ENCODE data around the gene MACROD2. TPM values are rescaled to one million over a fixed set of nuclear protein-coding genes. Genes with fewer than 3 reads are reported as not detected.
"Not testable (repeated sequence)": the region's sequence is repeated elsewhere in the genome, so short reads cannot be mapped to it uniquely, and the experiment has no call there.

The MACROD2 gene
- total RNA-seq, 1 donor, result 1.7 TPM

DNA sequence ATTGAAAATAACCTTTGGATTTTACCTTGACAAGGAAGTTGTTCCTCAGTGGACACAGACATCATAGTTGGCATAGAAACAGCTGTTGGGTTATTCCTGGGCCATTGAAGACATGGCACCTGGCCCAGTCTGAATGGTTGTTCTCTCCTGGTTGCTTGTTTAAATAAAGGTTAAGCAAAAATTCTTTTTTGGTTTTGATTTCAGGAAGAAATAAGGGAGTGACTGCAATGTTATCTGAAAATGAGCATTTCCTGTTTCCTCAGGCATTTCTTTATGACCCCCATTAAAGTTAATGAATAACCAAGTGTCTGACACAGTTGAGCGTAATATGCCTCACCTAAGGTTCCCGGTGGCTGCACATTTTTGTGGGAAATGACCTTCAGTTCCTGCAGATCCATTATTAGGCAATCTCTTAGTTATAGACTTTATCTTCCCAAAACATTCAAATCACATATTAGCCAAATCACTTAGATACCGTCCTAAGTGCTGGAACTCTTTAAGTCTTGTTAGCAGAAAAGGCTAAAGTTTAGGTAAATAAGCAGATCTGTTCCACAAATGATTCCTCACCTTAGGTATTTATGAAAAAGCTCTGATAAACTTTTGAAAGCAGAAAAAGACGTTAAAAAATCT, 990.8 kb downstream of the MACROD2 start:
- no peaks in the 10 kb centered on the region for H3K27me3 ChIP-seq (ENCODE audit: insufficient read depth, low read length)
- H3K9me3 ChIP-seq (ENCODE audit: low read depth, low read length), result no peaks in the 10 kb centered on the region
- H3K4me3 ChIP-seq (ENCODE audit: low read length), result no peak overlapping the region
- no peaks in the 10 kb centered on the region for H3K4me1 ChIP-seq (ENCODE audit: insufficient read depth, low read length)

DNA sequence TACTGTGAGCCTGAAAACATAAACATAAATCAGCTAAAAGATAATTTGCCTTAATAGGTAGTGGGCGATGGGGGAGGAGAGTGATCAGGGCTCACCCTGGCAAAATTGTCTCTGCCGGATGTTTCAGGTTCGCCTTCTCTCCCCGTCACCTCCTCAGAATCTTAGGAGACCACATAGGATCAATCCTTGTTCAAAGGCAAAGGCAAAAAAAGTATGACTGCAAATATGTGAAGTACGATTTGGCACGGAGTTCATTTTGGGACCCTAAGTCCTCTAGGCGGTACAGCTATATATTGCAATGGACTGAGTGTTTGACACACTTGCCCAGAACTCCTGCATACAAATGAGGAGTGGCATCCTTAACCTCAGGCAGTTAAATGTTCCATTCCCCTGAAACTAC, 991.3 kb downstream of the MACROD2 start:
- H3K27me3 ChIP-seq (ENCODE audit: insufficient read depth, low read length), result no peaks in the 10 kb centered on the region
- H3K4me1 ChIP-seq (ENCODE audit: insufficient read depth, low read length), result no peaks in the 10 kb centered on the region
- no peaks in the 10 kb centered on the region for H3K9me3 ChIP-seq (ENCODE audit: low read depth, low read length)
- no peak overlapping the region for H3K4me3 ChIP-seq (ENCODE audit: low read length)

DNA sequence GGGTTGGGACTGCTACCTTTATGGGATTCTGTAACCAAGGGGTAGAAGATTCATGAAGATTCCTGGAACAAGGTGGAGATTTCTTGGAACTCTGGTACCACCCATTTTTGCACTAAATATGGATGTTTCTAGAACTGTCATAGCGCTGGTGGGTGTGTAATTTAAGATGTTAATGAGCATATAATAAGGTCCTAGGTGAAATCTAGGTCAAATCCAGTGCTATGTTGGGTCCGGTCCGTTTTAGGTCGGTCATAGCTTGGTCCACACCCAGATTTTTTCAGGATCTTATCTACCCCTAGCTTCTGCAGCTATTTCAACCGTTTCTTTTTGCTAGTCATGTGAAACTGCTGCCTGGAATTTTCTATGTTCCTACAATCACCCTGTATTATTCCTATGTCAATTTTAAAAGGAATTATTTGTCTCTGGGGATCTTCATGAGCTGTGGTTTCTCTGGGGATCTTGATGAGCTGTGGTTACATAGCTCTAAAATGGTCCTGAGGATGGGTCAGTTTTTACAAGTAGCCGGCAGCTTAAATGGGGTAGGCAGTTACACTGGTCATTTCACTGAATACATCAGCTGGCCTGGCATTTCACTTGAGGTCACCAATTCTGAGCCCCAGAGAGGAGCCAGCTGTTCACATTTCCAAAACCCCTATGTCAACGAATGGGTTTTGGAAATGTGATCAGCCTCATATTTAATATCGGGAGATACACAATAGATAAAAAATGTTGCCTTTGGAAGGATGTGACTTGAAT, 994.4 kb downstream of the MACROD2 start:
- Histone ChIP-seq H3K4me1 (ENCODE audit: insufficient read depth, low read length) (no peaks in the 10 kb centered on the region), H3K9me3 (ENCODE audit: low read depth, low read length) (no peaks in the 10 kb centered on the region), H3K27me3 (ENCODE audit: insufficient read depth, low read length) (no peaks in the 10 kb centered on the region), H3K4me3 (ENCODE audit: low read length) (no peak overlapping the region)

DNA sequence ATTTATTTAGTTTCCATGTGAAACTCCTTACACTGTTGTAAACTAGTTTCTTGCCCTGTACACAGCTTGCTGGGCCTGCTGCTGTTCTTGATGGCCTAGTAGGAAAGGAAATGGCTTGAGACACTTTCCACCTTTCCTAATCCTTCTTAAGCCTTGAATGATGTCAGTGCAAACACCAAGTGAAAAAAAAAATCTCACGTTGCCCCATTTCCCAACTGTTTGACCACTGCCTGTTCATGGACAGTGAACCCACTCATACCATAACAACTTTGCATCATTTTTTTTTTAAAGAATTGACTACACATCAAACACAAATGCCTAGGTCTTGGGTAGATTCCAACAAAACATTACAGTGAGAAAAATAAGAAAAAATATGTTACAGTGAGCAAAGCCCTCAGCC, 995.7 kb downstream of the MACROD2 start:
- no peaks in the 10 kb centered on the region for H3K9me3 ChIP-seq (ENCODE audit: low read depth, low read length)
- no peak overlapping the region for H3K4me3 ChIP-seq (ENCODE audit: low read length)
- no peaks in the 10 kb centered on the region for H3K4me1 ChIP-seq (ENCODE audit: insufficient read depth, low read length)
- no peaks in the 10 kb centered on the region for H3K27me3 ChIP-seq (ENCODE audit: insufficient read depth, low read length)

DNA sequence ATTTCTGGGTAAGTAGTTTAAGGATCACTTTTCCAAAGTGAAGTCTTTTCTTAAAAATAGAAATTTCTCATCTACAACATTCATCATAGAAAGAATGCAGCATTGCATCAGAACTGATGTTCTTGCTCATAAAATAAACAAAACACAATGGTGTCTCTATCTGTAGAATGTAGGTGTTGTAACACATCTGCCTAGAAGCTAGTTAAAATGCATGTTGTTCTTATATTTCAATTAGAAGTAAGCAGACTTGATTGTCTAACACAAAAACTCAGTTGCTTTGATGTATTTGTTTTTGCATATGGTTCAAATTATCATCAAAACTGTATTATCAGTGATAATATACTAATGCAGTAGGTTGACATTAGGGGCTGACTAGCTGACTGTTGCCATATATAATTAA, 996.8 kb downstream of the MACROD2 start:
- Histone ChIP-seq H3K27me3 (ENCODE audit: insufficient read depth, low read length) (no peaks in the 10 kb centered on the region), H3K9me3 (ENCODE audit: low read depth, low read length) (no peaks in the 10 kb centered on the region), H3K4me3 (ENCODE audit: low read length) (no peak overlapping the region), H3K4me1 (ENCODE audit: insufficient read depth, low read length) (no peaks in the 10 kb centered on the region)

DNA sequence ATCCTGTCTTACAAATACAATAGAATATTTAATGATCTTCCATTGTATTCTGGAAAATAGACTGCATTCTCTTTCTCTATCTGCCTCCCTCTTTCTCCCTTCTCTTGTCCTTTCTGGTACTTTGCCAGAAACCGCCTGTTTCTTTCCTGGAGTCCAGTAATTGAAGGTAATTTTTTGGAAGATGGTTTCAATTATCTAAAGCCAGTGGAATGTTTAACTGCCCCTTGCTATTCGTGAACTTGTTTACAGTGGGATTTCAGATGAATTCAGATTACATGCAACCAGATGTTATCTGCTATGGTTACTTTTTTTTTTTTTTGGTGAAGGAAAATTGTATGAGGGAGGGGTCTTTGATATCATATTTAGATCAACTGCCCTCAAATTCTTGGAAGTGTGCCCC, 997.6 kb downstream of the MACROD2 start:
- no peaks in the 10 kb centered on the region for H3K9me3 ChIP-seq (ENCODE audit: low read depth, low read length)
- H3K27me3 ChIP-seq (ENCODE audit: insufficient read depth, low read length), result no peaks in the 10 kb centered on the region
- no peak overlapping the region for H3K4me3 ChIP-seq (ENCODE audit: low read length)
- no peaks in the 10 kb centered on the region for H3K4me1 ChIP-seq (ENCODE audit: insufficient read depth, low read length)

DNA sequence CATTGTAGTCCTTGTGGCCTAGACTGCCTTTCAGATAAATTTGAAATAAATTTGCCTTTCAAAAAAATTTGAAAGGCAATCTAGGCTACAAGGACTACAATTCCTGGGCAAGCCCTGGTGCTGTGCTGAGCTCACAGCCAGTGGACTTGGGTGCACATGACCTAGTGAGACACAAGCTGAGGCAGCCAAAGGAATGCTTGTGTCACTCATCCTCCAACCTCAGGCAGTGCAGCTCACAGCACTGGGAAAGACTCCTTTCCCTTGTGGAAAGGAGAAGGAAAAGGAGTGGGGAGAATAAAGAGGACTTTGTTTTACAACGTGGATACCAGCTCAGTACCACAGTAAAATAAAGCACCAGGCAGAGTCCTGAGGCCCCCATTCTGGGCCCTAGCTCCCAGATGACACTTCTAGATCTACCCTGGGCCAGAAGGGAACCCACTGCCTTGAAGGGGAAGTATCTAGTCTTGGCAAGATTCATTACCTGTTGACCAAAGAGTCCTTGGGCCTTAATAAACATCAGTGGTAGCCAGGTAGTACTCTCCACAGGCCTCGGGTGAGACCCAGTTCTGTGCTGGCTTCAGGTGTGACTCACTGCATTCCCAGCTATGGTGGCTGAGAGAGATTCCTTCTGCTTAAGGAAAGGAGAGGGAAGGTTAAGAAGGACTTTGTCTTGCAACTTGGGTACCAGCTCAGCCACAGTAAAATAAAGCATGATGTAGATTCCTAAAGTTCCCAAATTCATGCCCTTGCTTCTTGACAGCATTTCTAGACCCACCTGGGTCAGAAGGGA, 1001.8 kb downstream of the MACROD2 start:
- Histone ChIP-seq H3K27me3 (ENCODE audit: insufficient read depth, low read length) (no peaks in the 10 kb centered on the region), H3K9me3 (ENCODE audit: low read depth, low read length) (no peaks in the 10 kb centered on the region), H3K4me1 (ENCODE audit: insufficient read depth, low read length) (no peaks in the 10 kb centered on the region), H3K4me3 (ENCODE audit: low read length) (no peak overlapping the region)

DNA sequence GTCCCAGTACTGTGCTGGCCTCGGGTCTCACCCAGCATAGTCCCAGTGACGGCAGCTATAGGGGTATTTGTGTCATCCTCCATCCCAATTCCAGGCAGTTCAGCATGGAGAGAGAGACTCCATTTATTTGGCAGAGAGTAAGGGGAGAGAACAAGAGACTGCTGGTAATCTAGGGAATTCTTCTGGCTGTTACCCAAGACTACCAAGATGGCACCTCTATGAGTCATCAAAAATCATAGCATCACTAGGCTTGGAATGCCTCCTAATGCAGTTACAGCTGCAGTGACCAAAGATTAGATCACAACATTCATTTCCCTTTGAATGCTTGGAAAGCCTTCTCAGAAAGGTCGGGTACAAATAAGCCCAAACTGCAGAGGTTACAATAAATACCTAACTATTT, 1002.5 kb downstream of the MACROD2 start:
- Histone ChIP-seq H3K4me3 (ENCODE audit: low read length) (no peak overlapping the region), H3K4me1 (ENCODE audit: insufficient read depth, low read length) (no peaks in the 10 kb centered on the region), H3K27me3 (ENCODE audit: insufficient read depth, low read length) (no peaks in the 10 kb centered on the region), H3K9me3 (ENCODE audit: low read depth, low read length) (no peaks in the 10 kb centered on the region)

DNA sequence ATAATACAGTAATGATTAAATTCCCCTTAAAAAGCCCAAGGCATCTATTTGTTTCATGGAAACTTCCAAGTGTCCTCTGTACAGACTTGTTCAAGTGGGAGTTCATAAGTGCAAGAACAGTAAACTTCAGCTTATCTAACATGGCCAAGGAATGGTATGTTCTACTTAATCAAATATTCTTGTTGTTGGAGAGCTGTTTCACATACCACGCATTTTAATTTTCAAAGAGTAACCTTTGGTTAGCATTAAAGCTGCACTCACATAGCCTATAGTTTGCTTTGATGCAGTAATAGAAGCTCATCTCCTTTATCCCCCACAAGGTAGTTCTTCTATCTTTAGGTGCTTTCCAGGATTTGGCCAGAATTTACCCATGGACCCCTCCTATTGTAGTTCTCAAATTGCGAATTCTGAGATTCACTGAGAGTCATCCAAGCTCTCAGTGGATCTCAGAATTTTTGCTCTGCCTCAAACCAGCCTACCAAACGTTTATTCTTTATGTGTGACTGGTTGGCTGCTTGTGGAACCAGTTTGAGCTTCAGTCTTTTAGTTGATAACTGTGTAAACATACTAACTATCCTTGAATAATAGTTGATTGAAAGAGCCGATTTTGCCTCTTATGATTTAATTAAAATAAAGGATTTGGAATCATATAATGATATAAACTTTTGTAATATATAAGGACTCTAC, 1010.1 kb downstream of the MACROD2 start:
- no peak overlapping the region for H3K4me3 ChIP-seq (ENCODE audit: low read length)
- no peaks in the 10 kb centered on the region for H3K4me1 ChIP-seq (ENCODE audit: insufficient read depth, low read length)
- H3K9me3 ChIP-seq (ENCODE audit: low read depth, low read length), result no peaks in the 10 kb centered on the region
- H3K27me3 ChIP-seq (ENCODE audit: insufficient read depth, low read length), result no peaks in the 10 kb centered on the region

DNA sequence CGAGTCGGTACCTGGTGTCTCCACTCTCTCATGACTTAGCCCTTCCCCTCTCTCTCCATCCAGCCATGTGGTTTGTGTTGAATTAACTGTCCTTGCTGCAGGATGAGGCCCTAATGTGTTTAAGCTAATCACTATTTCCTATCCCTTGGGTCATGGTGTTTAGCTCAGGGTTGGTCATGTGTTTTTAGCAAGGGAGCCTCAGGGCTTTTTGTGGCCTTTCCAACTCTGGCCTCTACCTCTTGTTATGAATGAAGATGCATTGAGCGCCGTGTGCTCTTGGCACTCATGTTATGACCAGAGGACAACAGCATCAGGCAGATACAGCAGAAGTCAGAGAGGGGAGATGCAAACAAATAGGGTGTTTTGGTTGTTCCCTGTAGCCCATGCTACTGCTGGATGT, 1016.3 kb downstream of the MACROD2 start:
- Histone ChIP-seq H3K27me3 (ENCODE audit: insufficient read depth, low read length) (no peaks in the 10 kb centered on the region), H3K4me3 (ENCODE audit: low read length) (no peak overlapping the region), H3K9me3 (ENCODE audit: low read depth, low read length) (no peaks in the 10 kb centered on the region), H3K4me1 (ENCODE audit: insufficient read depth, low read length) (no peaks in the 10 kb centered on the region)

DNA sequence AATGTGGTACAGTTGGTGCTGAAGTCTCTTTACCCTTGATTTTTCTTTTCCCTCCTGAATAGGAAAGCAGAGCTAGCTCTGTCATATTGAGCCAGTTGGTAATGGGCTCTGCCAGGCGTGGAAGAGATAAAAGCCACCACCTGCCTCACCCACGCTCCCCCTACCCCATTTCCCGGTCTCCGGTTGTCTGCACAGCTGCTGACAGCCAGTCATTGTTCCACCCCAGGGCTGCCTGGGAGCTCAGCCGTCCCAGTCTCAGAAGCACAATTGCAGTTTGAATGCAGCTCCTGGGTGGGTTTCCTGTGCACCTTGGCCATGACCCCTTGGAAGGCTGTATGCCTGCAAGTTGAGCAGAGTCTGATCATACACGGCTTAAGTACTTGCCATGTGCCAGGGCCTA, 1017.2 kb downstream of the MACROD2 start:
- Histone ChIP-seq H3K27me3 (ENCODE audit: insufficient read depth, low read length) (no peaks in the 10 kb centered on the region), H3K9me3 (ENCODE audit: low read depth, low read length) (no peaks in the 10 kb centered on the region), H3K4me3 (ENCODE audit: low read length) (no peak overlapping the region), H3K4me1 (ENCODE audit: insufficient read depth, low read length) (no peaks in the 10 kb centered on the region)

DNA sequence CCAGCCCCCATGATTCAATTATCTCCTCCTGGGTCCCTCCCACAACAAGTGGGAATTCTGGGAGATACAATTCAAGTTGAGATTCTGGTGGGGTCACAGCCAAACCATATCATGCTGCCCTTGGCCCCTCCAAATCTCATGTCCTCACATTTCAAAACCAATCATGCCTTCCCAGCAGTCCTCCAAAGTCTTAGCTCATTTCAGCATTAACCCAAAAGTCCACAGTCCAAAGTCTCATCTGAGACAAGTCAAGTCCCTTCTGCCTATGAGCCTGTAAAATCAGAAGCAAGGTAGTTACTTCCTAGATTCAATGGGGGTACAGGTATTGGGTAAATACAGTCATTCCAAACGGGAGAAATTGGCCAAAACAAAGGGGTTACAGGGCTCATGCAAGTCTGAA, 1021.6 kb downstream of the MACROD2 start:
- not testable (repeated sequence) for H3K27me3 ChIP-seq (ENCODE audit: insufficient read depth, low read length); H3K4me3 ChIP-seq (ENCODE audit: low read length); H3K4me1 ChIP-seq (ENCODE audit: insufficient read depth, low read length); H3K9me3 ChIP-seq (ENCODE audit: low read depth, low read length)

DNA sequence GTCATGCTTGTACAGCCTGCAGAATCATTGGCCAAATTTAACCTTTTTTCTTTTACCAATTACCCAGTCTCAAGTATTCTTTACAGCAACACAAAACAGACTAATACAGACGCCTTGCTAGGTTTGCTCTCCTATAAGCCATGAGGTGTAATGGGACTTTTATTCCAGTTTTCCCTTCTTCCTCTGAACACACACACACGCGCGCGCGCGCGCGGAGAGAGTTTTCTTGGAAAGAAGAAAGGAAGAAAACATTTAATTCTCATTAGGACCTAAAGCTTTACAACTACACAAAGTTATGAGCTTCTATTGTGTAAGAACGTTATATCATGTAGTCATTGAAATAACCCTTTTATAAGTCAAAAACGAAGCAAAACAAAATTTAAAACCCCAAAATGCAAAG, 1023.6 kb downstream of the MACROD2 start:
- H3K4me3 ChIP-seq (ENCODE audit: low read length), result no peak overlapping the region
- H3K4me1 ChIP-seq (ENCODE audit: insufficient read depth, low read length), result no peaks in the 10 kb centered on the region
- no peaks in the 10 kb centered on the region for H3K9me3 ChIP-seq (ENCODE audit: low read depth, low read length)
- no peaks in the 10 kb centered on the region for H3K27me3 ChIP-seq (ENCODE audit: insufficient read depth, low read length)

DNA sequence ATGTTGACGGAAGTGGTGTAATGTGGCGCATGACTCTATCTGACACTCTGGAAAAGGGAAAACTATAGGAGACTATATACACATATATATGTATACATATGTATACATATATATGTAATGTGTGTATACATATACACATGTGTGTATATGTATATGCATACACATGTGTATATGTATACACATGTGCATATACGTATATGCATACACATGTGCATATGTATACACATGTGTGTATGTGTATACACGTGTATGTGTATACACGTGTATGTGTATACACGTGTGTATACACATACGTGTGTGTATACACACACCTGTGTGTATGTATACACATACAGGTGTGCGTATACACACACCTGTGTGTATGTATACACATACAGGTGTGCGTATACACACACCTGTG, 1025.5 kb downstream of the MACROD2 start:
- H3K27me3 ChIP-seq (ENCODE audit: insufficient read depth, low read length), result no peaks in the 10 kb centered on the region
- no peaks in the 10 kb centered on the region for H3K9me3 ChIP-seq (ENCODE audit: low read depth, low read length)
- H3K4me1 ChIP-seq (ENCODE audit: insufficient read depth, low read length), result no peaks in the 10 kb centered on the region
- H3K4me3 ChIP-seq (ENCODE audit: low read length), result no peak overlapping the region

DNA sequence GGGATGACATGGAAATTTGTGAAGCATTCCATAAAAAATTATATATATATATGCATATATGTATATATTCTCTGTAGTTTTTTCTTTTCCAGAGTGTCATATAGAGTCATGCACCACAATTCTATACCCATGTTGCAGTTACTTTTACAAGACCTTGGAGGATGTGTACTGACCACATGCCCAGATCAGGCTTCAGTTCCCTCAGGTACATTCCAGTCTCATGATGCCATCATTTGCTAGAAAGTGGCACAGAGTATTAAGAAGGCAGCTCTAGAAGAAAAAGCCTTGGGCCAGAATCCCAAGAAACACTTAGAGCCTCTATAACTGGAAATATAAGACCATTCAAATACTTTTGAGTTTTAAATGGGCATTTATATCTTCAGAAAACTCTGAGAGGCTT, 1027.6 kb downstream of the MACROD2 start:
- H3K9me3 ChIP-seq (ENCODE audit: low read depth, low read length), result no peaks in the 10 kb centered on the region
- H3K27me3 ChIP-seq (ENCODE audit: insufficient read depth, low read length), result no peaks in the 10 kb centered on the region
- H3K4me1 ChIP-seq (ENCODE audit: insufficient read depth, low read length), result no peaks in the 10 kb centered on the region
- no peak overlapping the region for H3K4me3 ChIP-seq (ENCODE audit: low read length)
